Measurements from ENCODE around the gene TCEAL1.
"Not testable (repeated sequence)": the region's sequence is repeated elsewhere in the genome, so short reads cannot be mapped to it uniquely, and the experiment has no call there.

DNA sequence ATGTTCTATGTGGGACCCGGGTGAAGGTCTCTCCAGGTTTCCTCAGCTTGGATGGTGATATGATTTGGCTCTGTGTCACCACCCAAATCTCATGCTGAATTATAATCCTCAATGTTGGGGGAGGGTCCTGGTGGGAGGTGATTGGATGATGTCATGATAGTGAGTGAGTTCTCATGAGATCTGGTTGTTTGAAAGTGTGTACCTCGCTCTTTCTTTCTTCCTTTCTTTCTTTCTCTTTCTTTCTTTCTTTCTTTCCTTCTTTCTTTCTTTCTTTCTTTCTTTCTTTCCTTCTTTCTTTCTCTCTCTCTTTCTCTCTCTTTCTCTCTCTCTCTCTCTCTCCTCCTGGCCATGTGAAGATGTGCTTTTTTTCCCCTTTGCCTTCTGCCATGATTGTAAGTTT, 30.7 kb downstream of the TCEAL1 start:
- TF ChIP-seq, protein P1, sequence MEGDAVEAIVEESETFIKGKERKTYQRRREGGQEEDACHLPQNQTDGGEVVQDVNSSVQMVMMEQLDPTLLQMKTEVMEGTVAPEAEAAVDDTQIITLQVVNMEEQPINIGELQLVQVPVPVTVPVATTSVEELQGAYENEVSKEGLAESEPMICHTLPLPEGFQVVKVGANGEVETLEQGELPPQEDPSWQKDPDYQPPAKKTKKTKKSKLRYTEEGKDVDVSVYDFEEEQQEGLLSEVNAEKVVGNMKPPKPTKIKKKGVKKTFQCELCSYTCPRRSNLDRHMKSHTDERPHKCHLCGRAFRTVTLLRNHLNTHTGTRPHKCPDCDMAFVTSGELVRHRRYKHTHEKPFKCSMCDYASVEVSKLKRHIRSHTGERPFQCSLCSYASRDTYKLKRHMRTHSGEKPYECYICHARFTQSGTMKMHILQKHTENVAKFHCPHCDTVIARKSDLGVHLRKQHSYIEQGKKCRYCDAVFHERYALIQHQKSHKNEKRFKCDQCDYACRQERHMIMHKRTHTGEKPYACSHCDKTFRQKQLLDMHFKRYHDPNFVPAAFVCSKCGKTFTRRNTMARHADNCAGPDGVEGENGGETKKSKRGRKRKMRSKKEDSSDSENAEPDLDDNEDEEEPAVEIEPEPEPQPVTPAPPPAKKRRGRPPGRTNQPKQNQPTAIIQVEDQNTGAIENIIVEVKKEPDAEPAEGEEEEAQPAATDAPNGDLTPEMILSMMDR (IDR thresholded peaks at IDR 0.05) = not testable (repeated sequence)
- TF ChIP-seq POLR2A, EP300 (IDR thresholded peaks at IDR 0.05): not testable (repeated sequence)
